NCI-H69 (cell line): ENCODE data around the gene CAPN9.

Experiments
- DNase-seq: peaks from one replicate; lab custom pipeline; 2025; lab: John Stamatoyannopoulos, UW

Gene CAPN9

GRCh38 chr1:230800891-230801840, 54.0 kb downstream of the CAPN9 start:
- no peak for DNase-seq

- DNase-seq, result no peak
Observed at GRCh38 chr1:230804396-230804795, 57.2 kb downstream of the CAPN9 start.

GRCh38 chr1:230806552-230806951, 59.4 kb downstream of the CAPN9 start:
- no peak for DNase-seq

- no peak for DNase-seq
Observed at GRCh38 chr1:230807029-230807428, 59.8 kb downstream of the CAPN9 start.

GRCh38 chr1:230807561-230808280, 60.5 kb downstream of the CAPN9 start:
- no peak for DNase-seq

GRCh38 chr1:230808281-230808872, 61.2 kb downstream of the CAPN9 start:
- no peak for DNase-seq

- DNase-seq, result no peak
Observed at GRCh38 chr1:230809256-230809990, 62.2 kb downstream of the CAPN9 start.

- no peak for DNase-seq
Observed at GRCh38 chr1:230812568-230812967, 65.4 kb downstream of the CAPN9 start.

- DNase-seq, result no peak
Observed at GRCh38 chr1:230814949-230815692, 67.9 kb downstream of the CAPN9 start.

- peak; percentile 19 for DNase-seq
Observed at GRCh38 chr1:230816018-230816417, 68.8 kb downstream of the CAPN9 start.

GRCh38 chr1:230818367-230818766, 71.2 kb downstream of the CAPN9 start:
- no peak for DNase-seq

- DNase-seq, result no peak
Observed at GRCh38 chr1:230818901-230819300, 71.7 kb downstream of the CAPN9 start.

- no peak for DNase-seq
Observed at GRCh38 chr1:230819976-230820375, 72.8 kb downstream of the CAPN9 start.

- no peak for DNase-seq
Observed at GRCh38 chr1:230820568-230820967, 73.4 kb downstream of the CAPN9 start.

- no peak for DNase-seq
Observed at GRCh38 chr1:230821346-230821745, 74.2 kb downstream of the CAPN9 start.

- DNase-seq, result no peak
Observed at GRCh38 chr1:230822092-230822581, 74.9 kb downstream of the CAPN9 start.

GRCh38 chr1:230823426-230823825, 76.2 kb downstream of the CAPN9 start:
- DNase-seq, result no peak

- DNase-seq, result no peak
Observed at GRCh38 chr1:230823931-230824381, 76.8 kb downstream of the CAPN9 start.

- no peak for DNase-seq
Observed at GRCh38 chr1:230824551-230824918, 77.3 kb downstream of the CAPN9 start.

GRCh38 chr1:230824919-230825721, 77.9 kb downstream of the CAPN9 start:
- peak; percentile 45 for DNase-seq
